K562 (cell line): Measurements from ENCODE around the gene STAU1. TPM values are rescaled to one million over a fixed set of nuclear protein-coding genes. Genes with fewer than 3 reads are reported as not detected.

Experiments used
- ATAC-seq: fragments of 200-7000 bp; cut with Tn5 transposase; 3 replicates; pipeline ENCODE4 v1.9.1; 2020; ENCODE audit warnings: moderate library complexity
- BruUV-seq: library from RNA; stranded (reverse); fragments of 400-500 nt; replicated peaks from 2 replicates; lab custom pipeline; 2021; lab: Mats Ljungman, UMichigan
- CTCF ChIA-PET: fragments of 300-600 bp; formaldehyde crosslinking; extraction: SDS; loops from one replicate; lab custom pipeline; 2021; ENCODE audit warnings: low intra/inter-chr PET ratio; lab: Yijun Ruan, JAX
- POLR2A ChIA-PET: fragments of 300-600, 350-650 bp; sonication (Branson Sonifier 250); formaldehyde crosslinking; extraction: SDS; loops from one replicate; lab custom pipeline; 2021; ENCODE audit warnings: antibody characterized with exemption, inconsistent platforms; lab: Yijun Ruan, JAX
- DNase-seq, 4 experiments: peaks; one replicate each; pipeline versions ENCODE4 v3.0.0 to v3.0.0-alpha.2; 2011 to 2018; ENCODE audit warnings: low spot score in 3 of 4, mixed read lengths in 3 of 4; ENCODE audit errors: extremely low read depth in 1 of 4
- FAIRE-seq: peaks from 2 replicates; lab custom pipeline; 2011; peaks lifted over from hg19 to GRCh38; lab: Jason Lieb, UNC
- H2AFZ ChIP-seq: 2 replicates; pipeline ENCODE4 v1.6.0; 2011; ENCODE audit warnings: low read depth, low read length, control low read depth, inconsistent platforms
- H3K27ac ChIP-seq: fragments of 200-600 bp; 3 replicates; pipeline ENCODE4 v1.8.0; 2011; ENCODE audit warnings: low read depth, mild to moderate bottlenecking, control low read depth, inconsistent platforms, low read length, moderate library complexity, mixed read lengths; ENCODE audit errors: extremely low read depth
- H3K27me3 ChIP-seq, 2 experiments: fragments of 300-600 bp in 1 of 2; 2 replicates in 1 of 2; 3 replicates in 1 of 2; pipeline versions ENCODE4 v1.6.0 to v1.8.0; 2011; ENCODE audit warnings: inconsistent platforms in 2 of 2, low read length in 2 of 2, mild to moderate bottlenecking in 1 of 2, mixed read lengths in 1 of 2, moderate library complexity in 1 of 2; ENCODE audit not compliant: control insufficient read depth in 2 of 2, insufficient read depth in 2 of 2
- H3K36me3 ChIP-seq: fragments of 300-600 bp; 3 replicates; pipeline ENCODE4 v1.8.0; 2011; ENCODE audit warnings: mild to moderate bottlenecking, low read length, inconsistent platforms; ENCODE audit not compliant: control insufficient read depth, insufficient read depth
- H3K4me1 ChIP-seq, 2 experiments: fragments of 200-600 bp in 1 of 2; replicated peaks in 1 of 2; 2 replicates in 1 of 2; 3 replicates in 1 of 2; pipeline versions ENCODE4 v1.5.1 to v1.8.0; 2011; ENCODE audit warnings: inconsistent platforms in 2 of 2, low read length in 2 of 2, mild to moderate bottlenecking in 1 of 2, mixed read lengths in 1 of 2, moderate library complexity in 1 of 2; ENCODE audit not compliant: control insufficient read depth in 2 of 2, insufficient read depth in 2 of 2
- H3K4me2 ChIP-seq: 2 replicates; pipeline ENCODE4 v1.6.1; 2011; ENCODE audit warnings: low read length, control low read depth, inconsistent platforms, mixed read lengths; ENCODE audit not compliant: insufficient read depth
- H3K4me3 ChIP-seq: fragments of 200-600 bp; sonication (generic), shearing (Covaris generic); 2 replicates; pipeline ENCODE4 v1.5.1; 2016; ENCODE audit warnings: control low read depth, inconsistent platforms
- H3K79me2 ChIP-seq: fragments of 200-600 bp; 3 replicates; pipeline ENCODE4 v1.8.0; 2011; ENCODE audit warnings: low read length, inconsistent platforms; ENCODE audit not compliant: control insufficient read depth, insufficient read depth
- H3K9ac ChIP-seq, 2 experiments: 2 replicates each; pipeline versions ENCODE4 v1.6.0 to v1.6.1; 2011; ENCODE audit warnings: low read depth in 2 of 2, low read length in 2 of 2, control low read depth in 1 of 2, inconsistent platforms in 1 of 2, mild to moderate bottlenecking in 1 of 2, mixed read lengths in 1 of 2; ENCODE audit not compliant: insufficient read depth in 1 of 2
- H3K9me1 ChIP-seq: one replicate; pipeline ENCODE4 v1.6.0; 2011; ENCODE audit warnings: inconsistent platforms, mild to moderate bottlenecking, low read length, moderate library complexity; ENCODE audit not compliant: control insufficient read depth, insufficient read depth
- H3K9me3 ChIP-seq: replicated peaks from 2 replicates; pipeline ENCODE4 v1.5.1; 2011; ENCODE audit warnings: low read depth, low read length, inconsistent platforms; ENCODE audit not compliant: control insufficient read depth, insufficient read depth
- H4K20me1 ChIP-seq: replicated peaks from 2 replicates; pipeline ENCODE4 v1.6.1; 2011; ENCODE audit warnings: low read length, inconsistent platforms, mixed read lengths; ENCODE audit not compliant: control insufficient read depth, insufficient read depth
- BACH1 ChIP-seq: fragments of 200-800 bp; sonication (Bioruptor generic); IDR thresholded peaks from 2 replicates; pipeline ENCODE4 v1.6.1; 2016; ENCODE audit warnings: missing genetic modification characterization, missing compliant biosample characterization
- GABPB2 ChIP-seq: fragments of 250-450 bp; sonication (Bioruptor Pico); conservative IDR thresholded peaks from 2 replicates; pipeline ENCODE4 v1.5.1; 2021; ENCODE audit warnings: mild to moderate bottlenecking
- GTF2B ChIP-seq: IDR thresholded peaks from 2 replicates; pipeline ENCODE4 v1.6.1; 2011; ENCODE audit not compliant: insufficient read length; ENCODE audit errors: extremely low read depth
- LARP7 ChIP-seq: fragments of 450-650 bp; IDR thresholded peaks from 2 replicates; pipeline ENCODE4 v1.6.1; 2016
- NFXL1 ChIP-seq: fragments of 450-650 bp; formaldehyde crosslinking; IDR thresholded peaks from 2 replicates; pipeline ENCODE4 v1.4.0; 2021; ENCODE audit warnings: mild to moderate bottlenecking
- RBM25 ChIP-seq: fragments of 200-400 bp; formaldehyde crosslinking; IDR thresholded peaks from 2 replicates; pipeline ENCODE4 v1.6.1; 2018; ENCODE audit warnings: low read length, low read depth, moderate library complexity; ENCODE audit not compliant: severe bottlenecking
- SMARCB1 ChIP-seq: IDR thresholded peaks from 2 replicates; pipeline ENCODE4 v1.6.1; 2011; ENCODE audit warnings: improper control_type of control experiment, low read depth; ENCODE audit not compliant: insufficient read length
- VEZF1 ChIP-seq: fragments of 200-800 bp; sonication (Bioruptor generic); IDR thresholded peaks from 2 replicates; pipeline ENCODE4 v1.6.1; 2017; ENCODE audit warnings: missing genetic modification characterization, missing compliant biosample characterization
- ZNF121 ChIP-seq: sonication (generic); formaldehyde crosslinking; conservative IDR thresholded peaks from 2 replicates; pipeline ENCODE4 v1.8.0; 2022; ENCODE audit warnings: missing genetic modification reagents
- ZNF274 ChIP-seq: IDR thresholded peaks from 2 replicates; pipeline ENCODE4 v1.6.1; 2011; ENCODE audit warnings: low read depth, mild to moderate bottlenecking, low read length, moderate library complexity, borderline replicate concordance
- ZNF639 ChIP-seq, 2 experiments: fragments of 200-800 bp in 1 of 2; sonication (Bioruptor generic) in 1 of 2; sonication (generic) in 1 of 2; formaldehyde crosslinking in 1 of 2; IDR thresholded peaks in 1 of 2; conservative IDR thresholded peaks in 1 of 2; 2 replicates each; pipeline versions ENCODE4 v1.5.0 to v1.6.1; 2016 to 2020; ENCODE audit warnings: missing compliant biosample characterization in 1 of 2, missing genetic modification characterization in 1 of 2, missing genetic modification reagents in 1 of 2
- ZNF780A ChIP-seq: fragments of 250-450 bp; sonication (Bioruptor Pico); IDR thresholded peaks from 2 replicates; pipeline ENCODE4 v1.5.0; 2021; ENCODE audit warnings: mild to moderate bottlenecking
- WGBS: fragments of 100-300 bp; shearing (Covaris generic); methylation state at CpG from one replicate; pipeline ENCODE4 v1.1.6; 2016; ENCODE audit warnings: low coverage, mixed read lengths; ENCODE audit not compliant: insufficient coverage; ENCODE audit errors: missing lambda C conversion rate; 5-methylcytosine and 5-hydroxymethylcytosine counted together
- in situ Hi-C: fragments of 300-500 bp; cut with MboI; formaldehyde crosslinking; loops from 4 replicates; pipeline ENCODE4 v1.15.0; 2018; ENCODE audit warnings: inconsistent platforms, mixed read lengths
- intact Hi-C: fragments of 100-400 bp; cut with micrococcal nuclease; formaldehyde crosslinking; loops from 2 replicates; pipeline ENCODE4 v1.14.2; 2022
- polyA plus RNA-seq, 8 experiments: library from polyadenylated mRNA; depleted of rRNA in 4 of 8; stranded (reverse) in 5 of 8; unstranded in 3 of 8; fragments of >200 nt; fragmentation: Nextera tagmentation in 2 of 8; fragmentation: Illumina TruSeq in 1 of 8; extraction: Ambion mirVana in 2 of 8; extraction: Trizol in 1 of 8; gene quantifications; 2 replicates each; pipeline versions ENCODE4 v1.2.1 to v1.2.3, GENCODE V29; 2011 to 2014; ENCODE audit warnings: inconsistent platforms in 1 of 8, missing spikeins in 1 of 8
- total RNA-seq, 7 experiments: library from RNA; depleted of rRNA in 6 of 7; stranded (reverse); fragments of >200 nt in 6 of 7; fragmentation: Illumina TruSeq in 2 of 7; extraction: Trizol in 2 of 7; gene quantifications; 2 replicates each; pipeline versions ENCODE4 v1.2.1 to v1.2.3, GENCODE V29; 2011 to 2021; ENCODE audit warnings: low replicate concordance in 1 of 7

STAU1 gene
- total and polyA plus RNA-seq, 9 of the 15 experiments (the other 6 are each of a cell fraction or from before 2014, with no cell fraction given), result 18.0 to 106 (median 50.6) TPM

- Histone ChIP-seq H3K27me3 (no peaks in the 10 kb centered on the region), H3K27ac (no peak overlapping the region), H2AFZ (no peak overlapping the region), H3K79me2 (peaks cover 57% of the 10 kb centered on the region), H3K4me2 (no peak overlapping the region), H3K9me3 (no peaks in the 10 kb centered on the region), H4K20me1 (peaks cover 11% of the 10 kb centered on the region; the same call in 1 of the 2 replicates), H3K9ac (no peak overlapping the region), H3K9me1 (no peaks in the 10 kb centered on the region), H3K4me3 (no peak overlapping the region), H3K4me1 (no peaks in the 10 kb centered on the region; a peak in 1 of 5 replicates), H3K36me3 (peaks cover 60% of the 10 kb centered on the region; the same call in 2 of the 3 replicates)
- ChIA-PET POLR2A (interaction anchor here (0.6 kb wide), 1 partner anchor 87 kb away, joined by 3 read pairs; no protein-coding TSS in a partner anchor), CTCF (no interaction called here)
- no TSS peak for BruUV-seq
- TF ChIP-seq ZNF780A (CRISPR knock-in tag) (no peak), RBM25 (peak; percentile 21), SMARCB1 (no peak), VEZF1 (no peak), ZNF121 (CRISPR knock-in tag) (peak; percentile 80), ZNF639 (CRISPR knock-in tag; conservative IDR thresholded peaks at IDR 0.05 in 1 of 2, IDR thresholded peaks at IDR 0.05 in 1 of 2) (no peak), LARP7 (no peak), GTF2B (no peak), NFXL1 (CRISPR knock-in tag) (no peak), GABPB2 (CRISPR knock-in tag) (no peak), BACH1 (tag) (no peak), ZNF274 (no peak)
- in situ Hi-C loops (no loop called here), intact Hi-C loops (no loop called here)
- DNase-seq, result no peak
- ATAC-seq, result no peak
- no peak for FAIRE-seq
- 100% methylated on average over 2 of the region's 2 CpGs for WGBS
Measured at GRCh38 chr20:49157146-49157545, 31.0 kb downstream of the STAU1 start.
